ENCODE data around the gene LAMB4.

GRCh38 chr7:108149119-108149518 lies 19.0 kb upstream of the LAMB4 start:
- TF ChIP-seq, protein P1, sequence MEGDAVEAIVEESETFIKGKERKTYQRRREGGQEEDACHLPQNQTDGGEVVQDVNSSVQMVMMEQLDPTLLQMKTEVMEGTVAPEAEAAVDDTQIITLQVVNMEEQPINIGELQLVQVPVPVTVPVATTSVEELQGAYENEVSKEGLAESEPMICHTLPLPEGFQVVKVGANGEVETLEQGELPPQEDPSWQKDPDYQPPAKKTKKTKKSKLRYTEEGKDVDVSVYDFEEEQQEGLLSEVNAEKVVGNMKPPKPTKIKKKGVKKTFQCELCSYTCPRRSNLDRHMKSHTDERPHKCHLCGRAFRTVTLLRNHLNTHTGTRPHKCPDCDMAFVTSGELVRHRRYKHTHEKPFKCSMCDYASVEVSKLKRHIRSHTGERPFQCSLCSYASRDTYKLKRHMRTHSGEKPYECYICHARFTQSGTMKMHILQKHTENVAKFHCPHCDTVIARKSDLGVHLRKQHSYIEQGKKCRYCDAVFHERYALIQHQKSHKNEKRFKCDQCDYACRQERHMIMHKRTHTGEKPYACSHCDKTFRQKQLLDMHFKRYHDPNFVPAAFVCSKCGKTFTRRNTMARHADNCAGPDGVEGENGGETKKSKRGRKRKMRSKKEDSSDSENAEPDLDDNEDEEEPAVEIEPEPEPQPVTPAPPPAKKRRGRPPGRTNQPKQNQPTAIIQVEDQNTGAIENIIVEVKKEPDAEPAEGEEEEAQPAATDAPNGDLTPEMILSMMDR (IDR thresholded peaks at IDR 0.05): no peak
- TF ChIP-seq POLR2A (IDR thresholded peaks at IDR 0.05): no peak
